Activated CD4-positive, alpha-beta T cell treated with anti-CD3 and anti-CD28 coated beads for 24 hours (primary cell): ENCODE measurements around the gene MPND.

Experiments used
- DNase-seq, 2 donors: peaks; one replicate each; pipeline ENCODE4 v3.0.0-alpha.2; 2020; ENCODE audit warnings: low read depth in 2 of 2

Gene MPND

GRCh38 chr19:4366666-4367335 is 23.4 kb downstream of the MPND start:
- no peak for DNase-seq

GRCh38 chr19:4367336-4367723 is 24.0 kb downstream of the MPND start:
- no peak for DNase-seq

GRCh38 chr19:4367781-4368127 is 24.4 kb downstream of the MPND start:
- no peak for DNase-seq

GRCh38 chr19:4368128-4368820 is 24.9 kb downstream of the MPND start:
- no peak for DNase-seq

- DNase-seq: peak; percentile 26 to 61
These were observed 25.9 kb downstream of the MPND start for GRCh38 chr19:4369109-4369887.

- peak; percentile 54 to 73 for DNase-seq
These were observed 26.5 kb downstream of the MPND start for GRCh38 chr19:4369888-4370260.

- DNase-seq: no peak
These were observed 27.2 kb downstream of the MPND start for GRCh38 chr19:4370418-4371041.

- no peak for DNase-seq
These were observed 28.1 kb downstream of the MPND start for GRCh38 chr19:4371247-4372164.

GRCh38 chr19:4372165-4373012 is 29.0 kb downstream of the MPND start:
- DNase-seq: no peak

- no peak for DNase-seq
These were observed 29.6 kb downstream of the MPND start for GRCh38 chr19:4373013-4373367.

- no peak for DNase-seq
These were observed 30.5 kb downstream of the MPND start for GRCh38 chr19:4373601-4374497.

- DNase-seq: no peak
These were observed 31.3 kb downstream of the MPND start for GRCh38 chr19:4374498-4375163.

GRCh38 chr19:4375164-4376027 is 32.0 kb downstream of the MPND start:
- DNase-seq: no peak

GRCh38 chr19:4376028-4376670 is 32.8 kb downstream of the MPND start:
- DNase-seq: no peak

- DNase-seq: no peak
These were observed 33.3 kb downstream of the MPND start for GRCh38 chr19:4376671-4376990.

GRCh38 chr19:4376991-4377781 is 33.8 kb downstream of the MPND start:
- no peak for DNase-seq

- no peak for DNase-seq
These were observed 35.5 kb downstream of the MPND start for GRCh38 chr19:4378886-4379285.
